Heart left ventricle (tissue), 16 donors: Measurements from ENCODE around the gene POLR1D. TPM values are rescaled to one million over a fixed set of nuclear protein-coding genes. Genes with fewer than 3 reads are reported as not detected.

Source experiments
- ATAC-seq, 4 donors: fragments of 200-7000 bp; cut with Tn5 transposase; one replicate each; pipeline ENCODE4 v1.9.1; 2020 to 2022; ENCODE audit warnings: moderate library complexity in 4 of 4, mild to moderate bottlenecking in 3 of 4, moderate number of reproducible peaks in 1 of 4
- DNase-seq, 5 donors: peaks; one replicate each; pipeline ENCODE4 v3.0.0-alpha.2; 2020
- H3K27ac ChIP-seq, 12 donors: fragments of 200-600 bp; sonication (generic) in 4 of 12; one replicate each; pipeline versions ENCODE4 v1.5.0 to v1.8.0; 2016 to 2022; ENCODE audit warnings: mild to moderate bottlenecking in 2 of 12
- H3K27me3 ChIP-seq, 9 donors: fragments of 200-600 bp; sonication (generic) in 2 of 9; one replicate each; pipeline versions ENCODE4 v1.5.1 to v1.8.0; 2016 to 2022; ENCODE audit warnings: mild to moderate bottlenecking in 3 of 9
- H3K36me3 ChIP-seq, 9 donors: fragments of 200-600 bp; sonication (generic) in 2 of 9; one replicate each; pipeline versions ENCODE4 v1.5.0 to v1.8.0; 2018 to 2022; ENCODE audit warnings: mild to moderate bottlenecking in 2 of 9
- H3K4me1 ChIP-seq, 12 donors: fragments of 200-600 bp; sonication (generic) in 4 of 12; one replicate each; pipeline versions ENCODE4 v1.5.0 to v1.8.0; 2016 to 2022; ENCODE audit warnings: mild to moderate bottlenecking in 3 of 12
- H3K4me3 ChIP-seq, 12 donors: fragments of 200-600 bp; sonication (generic) in 4 of 12; one replicate each; pipeline versions ENCODE4 v1.5.0 to v1.8.0; 2017 to 2022; ENCODE audit warnings: mild to moderate bottlenecking in 9 of 12, moderate library complexity in 4 of 12
- H3K9me3 ChIP-seq, 12 donors: fragments of 200-600 bp; sonication (generic) in 4 of 12; one replicate each; pipeline versions ENCODE4 v1.5.0 to v1.8.0; 2016 to 2022; ENCODE audit warnings: mild to moderate bottlenecking in 1 of 12
- POLR2A ChIP-seq, 2 donors: fragments of 450-650 bp; IDR thresholded peaks; one replicate each; pipeline ENCODE4 v1.6.1; 2017; ENCODE audit warnings: antibody characterized with exemption in 2 of 2, mild to moderate bottlenecking in 2 of 2, moderate library complexity in 2 of 2
- WGBS, 4 donors: extraction: QIAGEN DNeasy Blood & Tissue Kit in 2 of 4; methylation state at CpG; one replicate each; pipeline versions ENCODE4 v1.1.5 to v1.1.7; 2013 to 2018; 5-methylcytosine and 5-hydroxymethylcytosine counted together
- intact Hi-C, 10 donors: fragments of 100-400 bp; cut with DNase I; formaldehyde crosslinking; loops; one replicate each; pipeline versions ENCODE4 v1.11.1 to v1.14.2; 2022
- polyA plus RNA-seq, 2 donors: library from polyadenylated mRNA; stranded (reverse); fragments of 200-250 nt; gene quantifications; one replicate each; pipeline ENCODE4 v1.2.3, GENCODE V29; 2013
- total RNA-seq, 9 donors: library from RNA; depleted of rRNA in 2 of 9; stranded (reverse); fragments of >200 nt in 2 of 9; fragmentation: NEBNext Ultra II Directional in 3 of 9; extraction: Animal tissue kit (Norgen Biotek cat#: 25700) in 3 of 9; gene quantifications; one replicate each; pipeline versions ENCODE4 v1.1.0 to v1.2.4, GENCODE V29; 2016 to 2023
- TF ChIP-seq, protein P1 (sequence below), 12 donors: fragments of 200-600 bp; sonication (generic) in 4 of 12; IDR thresholded peaks; one replicate each; pipeline versions ENCODE4 v1.5.0 to v1.8.0; 2018 to 2022; ENCODE audit warnings: antibody characterized with exemption in 12 of 12, mild to moderate bottlenecking in 5 of 12
- donor health status: ischemic (EF 13 %, LVEDD 7.1; RV severe dilation, severe dysfunction).
- donor health status: healthy with polysubstance abuse.
- donor health status: DM: no; HTN: yes; CAD: no.
- donor health status: DM: no; HTN: no; CAD: no.
- donor health status: ischemic (EF 25% LVEDD 6.9; RV normal size, moderate dysfunction).
- donor health status: ischemic (EF 25% LVEDD 5.7; RV mildly dilated, moderate dysfunction).
- donor health status: healthy.
- donor health status: DM: yes; HTN: yes; CAD: no.
- donor health status: ischemic (EF 35%, LVEDD 5.7; RV mildly dilated, moderate dysfunction).
- donor health status: nonischemic (EF 11% LVEDD 7.7; RV severe dilation, severe dysfunction).
- donor health status: DM: yes; HTN: yes; CAD: no.
- donor health status: PGD.
- donor health status: ischemic (EF 29% LVEDD 5.4; RV normal size, mild dysfunction).
- donor health status: nonischemic (EF 23%, LVEDD 6.1; RV moderate dilation, normal function).

Gene POLR1D
- total and polyA plus RNA-seq, 11 donors, result 68.4 to 152 (median 87.4) TPM

DNA sequence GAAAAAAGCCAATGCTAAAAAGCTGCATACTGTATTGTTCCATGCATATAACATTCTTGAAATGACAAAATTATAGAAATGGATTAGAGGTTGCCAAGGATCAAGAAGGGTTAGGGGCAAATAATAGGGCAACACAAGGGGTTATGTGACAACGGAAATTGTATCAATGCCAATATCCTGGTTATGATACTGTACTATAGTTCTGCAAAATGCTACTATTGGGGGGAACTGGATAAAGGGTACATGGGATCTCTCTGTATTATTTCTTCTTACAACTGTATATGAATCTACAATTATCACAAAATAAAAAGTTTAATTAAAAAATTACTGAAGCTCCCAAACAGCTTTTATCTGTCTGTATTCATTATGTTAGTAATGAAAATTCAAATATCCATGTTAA, 33.3 kb upstream of the POLR1D start:
- no peak for DNase-seq
- no peak for ATAC-seq
- intact Hi-C loops, result no loop called here
- 89 to 96% (median 93%) methylated on average over 1 of the region's 1 CpG for WGBS, 4 donors
- Histone ChIP-seq H3K9me3 (peaks cover 0 to 10% (median 0%) of the 10 kb centered on the region in 12 donors), H3K4me3 (no peak overlapping the region), H3K27ac (no peak overlapping the region), H3K4me1 (peaks cover 0 to 43% (median 24%) of the 10 kb centered on the region in 12 donors), H3K36me3 (no peaks in the 10 kb centered on the region), H3K27me3 (no peaks in the 10 kb centered on the region)
- TF ChIP-seq POLR2A (IDR thresholded peaks at IDR 0.05), result no peak
- TF ChIP-seq, protein P1, sequence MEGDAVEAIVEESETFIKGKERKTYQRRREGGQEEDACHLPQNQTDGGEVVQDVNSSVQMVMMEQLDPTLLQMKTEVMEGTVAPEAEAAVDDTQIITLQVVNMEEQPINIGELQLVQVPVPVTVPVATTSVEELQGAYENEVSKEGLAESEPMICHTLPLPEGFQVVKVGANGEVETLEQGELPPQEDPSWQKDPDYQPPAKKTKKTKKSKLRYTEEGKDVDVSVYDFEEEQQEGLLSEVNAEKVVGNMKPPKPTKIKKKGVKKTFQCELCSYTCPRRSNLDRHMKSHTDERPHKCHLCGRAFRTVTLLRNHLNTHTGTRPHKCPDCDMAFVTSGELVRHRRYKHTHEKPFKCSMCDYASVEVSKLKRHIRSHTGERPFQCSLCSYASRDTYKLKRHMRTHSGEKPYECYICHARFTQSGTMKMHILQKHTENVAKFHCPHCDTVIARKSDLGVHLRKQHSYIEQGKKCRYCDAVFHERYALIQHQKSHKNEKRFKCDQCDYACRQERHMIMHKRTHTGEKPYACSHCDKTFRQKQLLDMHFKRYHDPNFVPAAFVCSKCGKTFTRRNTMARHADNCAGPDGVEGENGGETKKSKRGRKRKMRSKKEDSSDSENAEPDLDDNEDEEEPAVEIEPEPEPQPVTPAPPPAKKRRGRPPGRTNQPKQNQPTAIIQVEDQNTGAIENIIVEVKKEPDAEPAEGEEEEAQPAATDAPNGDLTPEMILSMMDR (IDR thresholded peaks at IDR 0.05), result no peak

DNA sequence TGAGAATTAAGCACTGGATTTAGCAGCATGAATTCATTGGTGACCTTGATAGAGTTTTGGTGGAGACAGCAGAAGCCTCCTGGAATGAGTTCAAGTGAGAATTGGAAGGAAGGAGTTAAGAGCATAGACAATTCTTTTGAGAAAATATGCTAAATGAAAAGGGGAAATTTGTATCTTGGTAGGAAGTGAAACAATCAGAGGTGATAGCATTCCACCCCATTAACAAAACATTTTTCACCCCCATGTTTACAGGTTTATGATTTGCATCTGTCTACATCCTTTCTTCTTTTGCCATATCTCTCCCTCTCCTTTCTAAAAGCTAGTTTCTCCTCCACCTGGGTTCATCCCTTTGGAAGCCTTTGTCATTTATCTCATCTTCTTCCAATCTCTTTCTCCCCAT, 28.8 kb upstream of the POLR1D start:
- no peak for TF ChIP-seq POLR2A (IDR thresholded peaks at IDR 0.05)
- TF ChIP-seq, protein P1 (IDR thresholded peaks at IDR 0.05), result no peak
- H3K36me3 ChIP-seq, result no peaks in the 10 kb centered on the region
- H3K27ac ChIP-seq, result no peak overlapping the region
- intact Hi-C loops, result no loop called here
- peaks cover 0 to 10% (median 0%) of the 10 kb centered on the region in 12 donors for H3K9me3 ChIP-seq
- H3K4me3 ChIP-seq, result no peak overlapping the region
- H3K27me3 ChIP-seq, result no peaks in the 10 kb centered on the region
- peaks cover 0 to 45% (median 16%) of the 10 kb centered on the region in 12 donors for H3K4me1 ChIP-seq
- DNase-seq (no peak), ATAC-seq (no peak)

DNA sequence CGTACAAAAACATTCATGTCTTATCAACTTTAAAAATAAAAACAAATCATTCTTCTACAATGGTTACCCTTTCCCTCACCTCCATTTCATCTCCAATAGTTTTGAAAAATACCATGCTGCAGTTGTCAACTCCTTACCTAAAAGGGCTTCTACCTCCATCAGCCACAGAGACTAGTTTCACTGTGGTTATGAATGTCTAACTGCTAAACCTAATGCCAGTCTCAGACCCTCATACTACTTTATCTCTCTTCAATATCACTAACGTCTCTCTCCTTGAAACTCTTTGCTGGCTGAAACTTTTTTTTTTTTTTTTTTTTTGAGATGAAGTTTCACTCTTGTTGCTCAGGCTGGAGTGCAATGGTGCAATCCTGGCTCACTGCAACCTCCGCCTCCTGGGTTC, 28.4 kb upstream of the POLR1D start:
- TF ChIP-seq, protein P1 (IDR thresholded peaks at IDR 0.05), result no peak
- TF ChIP-seq POLR2A (IDR thresholded peaks at IDR 0.05), result no peak

DNA sequence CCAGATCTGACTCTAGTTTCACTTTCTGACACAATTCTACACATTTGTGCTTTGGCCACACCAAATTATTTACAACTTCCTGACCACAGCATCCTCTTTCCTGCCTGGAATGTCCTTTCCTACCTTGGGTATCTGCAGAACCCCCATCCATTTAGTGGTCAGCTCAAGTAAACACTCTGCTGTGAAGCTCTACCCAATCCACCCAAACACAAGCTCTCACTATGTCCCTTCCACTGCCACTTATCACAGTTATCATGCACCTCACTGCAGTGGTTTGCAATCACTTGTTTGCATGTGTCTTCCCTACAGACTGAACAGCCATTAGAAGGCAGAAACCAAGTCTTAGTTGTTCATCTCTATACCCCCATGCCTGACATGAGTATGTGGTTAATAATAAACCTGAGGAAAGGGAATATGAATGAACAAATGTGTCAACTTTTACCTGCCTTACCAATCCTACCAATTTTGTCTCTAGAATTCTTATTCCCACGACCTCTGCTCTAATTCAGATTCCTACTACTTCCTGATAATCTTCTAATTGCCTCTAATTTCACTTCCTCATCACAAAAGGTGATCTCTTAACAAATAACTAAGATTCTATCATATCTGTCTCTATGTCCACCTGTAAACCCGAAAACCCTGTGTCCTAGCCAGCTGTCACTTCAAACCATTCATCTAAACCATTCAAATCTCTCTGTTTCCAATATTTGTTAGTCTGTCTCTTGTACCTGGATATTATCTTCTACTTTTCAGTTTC, 26.5 kb upstream of the POLR1D start:
- Histone ChIP-seq H3K27me3 (no peaks in the 10 kb centered on the region), H3K9me3 (no peaks in the 10 kb centered on the region), H3K36me3 (no peaks in the 10 kb centered on the region), H3K4me1 (peaks cover 0 to 66% (median 21%) of the 10 kb centered on the region in 12 donors), H3K27ac (peak overlapping the region in 1 of 12 donors; percentile 2), H3K4me3 (no peak overlapping the region)
- intact Hi-C loops, result no loop called here
- DNase-seq, result no peak
- no peak for ATAC-seq
- 87 to 91% (median 89%) methylated on average over 2 of the region's 2 CpGs for WGBS, 4 donors
- TF ChIP-seq, protein P1 (IDR thresholded peaks at IDR 0.05), result no peak
- TF ChIP-seq POLR2A (IDR thresholded peaks at IDR 0.05), result no peak

More for the DNA sequence above, 28.4 kb upstream of the POLR1D start:
- Histone ChIP-seq H3K4me3 (no peak overlapping the region), H3K36me3 (no peaks in the 10 kb centered on the region), H3K27me3 (no peaks in the 10 kb centered on the region), H3K9me3 (peaks cover 0 to 7% (median 0%) of the 10 kb centered on the region in 12 donors), H3K4me1 (peaks cover 0 to 49% (median 17%) of the 10 kb centered on the region in 12 donors), H3K27ac (no peak overlapping the region)
- intact Hi-C loops, result no loop called here
- no peak for DNase-seq
- no peak for ATAC-seq
- 63 to 71% (median 67%) methylated on average over 3 of the region's 3 CpGs for WGBS, 4 donors
